Measurements from ENCODE around the gene HSD17B4.
"Not testable (repeated sequence)": the region's sequence is repeated elsewhere in the genome, so short reads cannot be mapped to it uniquely, and the experiment has no call there.

HSD17B4 gene

GRCh38 chr5:119484884-119485283 lies 32.6 kb downstream of the HSD17B4 start:
- no peak for DNase-seq

- no peak for DNase-seq
Measured at GRCh38 chr5:119501671-119502179, 49.4 kb downstream of the HSD17B4 start.

- not testable (repeated sequence) for DNase-seq
Measured at GRCh38 chr5:119503939-119504338, 51.6 kb downstream of the HSD17B4 start.

GRCh38 chr5:119512277-119512676 lies 60.0 kb downstream of the HSD17B4 start:
- no peak for DNase-seq

GRCh38 chr5:119515192-119515591 lies 62.9 kb downstream of the HSD17B4 start:
- no peak for DNase-seq

- DNase-seq: not testable (repeated sequence)
Measured at GRCh38 chr5:119517115-119517514, 64.8 kb downstream of the HSD17B4 start.

GRCh38 chr5:119521232-119521631 lies 68.9 kb downstream of the HSD17B4 start:
- no peak for DNase-seq

- no peak for DNase-seq
Measured at GRCh38 chr5:119522841-119523240, 70.5 kb downstream of the HSD17B4 start.

GRCh38 chr5:119524485-119524884 lies 72.2 kb downstream of the HSD17B4 start:
- no peak for DNase-seq

- no peak for DNase-seq
Measured at GRCh38 chr5:119527351-119527750, 75.1 kb downstream of the HSD17B4 start.

- DNase-seq: no peak
Measured at GRCh38 chr5:119529811-119530210, 77.5 kb downstream of the HSD17B4 start.

- no peak for DNase-seq
Measured at GRCh38 chr5:119532637-119533036, 80.3 kb downstream of the HSD17B4 start.

GRCh38 chr5:119537704-119538103 lies 85.4 kb downstream of the HSD17B4 start:
- DNase-seq: no peak

- DNase-seq: no peak
Measured at GRCh38 chr5:119541716-119542115, 89.4 kb downstream of the HSD17B4 start.

GRCh38 chr5:119551819-119552218 lies 99.5 kb downstream of the HSD17B4 start:
- no peak for DNase-seq

GRCh38 chr5:119554597-119554996 lies 102.3 kb downstream of the HSD17B4 start:
- no peak for DNase-seq

- DNase-seq: no peak
Measured at GRCh38 chr5:119570910-119571309, 118.6 kb downstream of the HSD17B4 start.

GRCh38 chr5:119578937-119579336 lies 126.6 kb downstream of the HSD17B4 start:
- no peak for DNase-seq

GRCh38 chr5:119582987-119583386 lies 130.7 kb downstream of the HSD17B4 start:
- no peak for DNase-seq

GRCh38 chr5:119583684-119584083 lies 131.4 kb downstream of the HSD17B4 start:
- no peak for DNase-seq

Data from GOT3 (cell line).